Lung (tissue), 12 donors: Measurements from ENCODE around the gene CD200R1L. TPM values are rescaled to one million over a fixed set of nuclear protein-coding genes. Genes with fewer than 3 reads are reported as not detected.
A peak's percentile ranks its signal among the peaks of the same experiment; 100 is the strongest.

Experiments
- ATAC-seq: fragments of 200-7000 bp; cut with Tn5 transposase; one replicate; pipeline ENCODE4 v1.9.1; 2020; ENCODE audit warnings: moderate number of reproducible peaks; ENCODE audit not compliant: insufficient read depth, low FRiP score
- DNase-seq, 3 donors: peaks; one replicate each; pipeline ENCODE4 v3.0.0-alpha.2; 2013 to 2017
- H3K27ac ChIP-seq, 2 donors: one replicate each; pipeline ENCODE4 v1.5.1; 2013; ENCODE audit warnings: mild to moderate bottlenecking in 2 of 2, moderate library complexity in 2 of 2, control low read depth in 1 of 2, inconsistent platforms in 1 of 2, low read depth in 1 of 2, low read length in 1 of 2
- H3K27me3 ChIP-seq, 3 donors: one replicate each; pipeline ENCODE4 v1.5.1; 2013; ENCODE audit warnings: low read length in 2 of 3; ENCODE audit not compliant: control insufficient read depth in 3 of 3, insufficient read depth in 3 of 3
- H3K36me3 ChIP-seq, 4 donors: one replicate each; pipeline ENCODE4 v1.5.1; 2013; ENCODE audit warnings: low read length in 4 of 4, mild to moderate bottlenecking in 1 of 4, moderate library complexity in 1 of 4; ENCODE audit not compliant: control insufficient read depth in 4 of 4, insufficient read depth in 4 of 4
- H3K4me1 ChIP-seq, 5 donors: one replicate each; pipeline ENCODE4 v1.5.1; 2013; ENCODE audit warnings: low read length in 5 of 5, mild to moderate bottlenecking in 2 of 5, moderate library complexity in 1 of 5; ENCODE audit not compliant: control insufficient read depth in 5 of 5, insufficient read depth in 5 of 5
- H3K4me3 ChIP-seq: one replicate; pipeline ENCODE4 v1.5.1; 2013; ENCODE audit warnings: mild to moderate bottlenecking, control low read depth, moderate library complexity
- H3K9ac ChIP-seq, 2 donors: one replicate each; pipeline ENCODE4 v1.5.1; 2013; ENCODE audit warnings: low read length in 2 of 2, control low read depth in 1 of 2; ENCODE audit not compliant: insufficient read depth in 1 of 2
- H3K9me3 ChIP-seq, 4 donors: one replicate each; pipeline ENCODE4 v1.5.1; 2013; ENCODE audit warnings: low read length in 3 of 4, mild to moderate bottlenecking in 1 of 4, moderate library complexity in 1 of 4; ENCODE audit not compliant: control insufficient read depth in 4 of 4, insufficient read depth in 3 of 4
- CTCF ChIP-seq: IDR thresholded peaks from 2 replicates; pipeline ENCODE4 v1.5.1; 2012; ENCODE audit warnings: mild to moderate bottlenecking; ENCODE audit errors: control extremely low read depth, extremely low read depth
- WGBS, 2 donors: extraction: QIAGEN DNeasy Blood & Tissue Kit; methylation state at CpG; one replicate each; pipeline ENCODE4 v1.1.7; 2013; 5-methylcytosine and 5-hydroxymethylcytosine counted together
- polyA plus RNA-seq, 2 donors: library from polyadenylated mRNA; stranded (reverse); fragments of 200-250 nt; gene quantifications; one replicate each; pipeline ENCODE4 v1.2.1, GENCODE V29; 2013
- total RNA-seq, 2 donors: library from RNA; depleted of rRNA in 1 of 2; stranded (reverse); fragments of >200 nt in 1 of 2; gene quantifications; one replicate each; pipeline ENCODE4 v1.2.1, GENCODE V29; 2014 to 2021
- donor health status: control.
- donor health status: control.
- donor health status: Bipolar disorder and iron deficiency.
- donor health status: healthy.
- donor health status: DM: yes; HTN: yes; CAD: no.

CD200R1L gene
- total and polyA plus RNA-seq, 4 donors = not detected

GRCh38 chr3:112813016-112813415 is 33.6 kb downstream of the CD200R1L start:
- Histone ChIP-seq H3K4me3 (no peak overlapping the region), H3K27ac (peak overlapping the region in 1 of 2 donors; percentile 21), H3K27me3 (peaks cover 0 to 4% (median 0%) of the 10 kb centered on the region in 3 donors), H3K4me1 (peaks cover 0 to 25% (median 2%) of the 10 kb centered on the region in 5 donors), H3K36me3 (no peaks in the 10 kb centered on the region), H3K9me3 (no peaks in the 10 kb centered on the region), H3K9ac (no peak overlapping the region)
- 77 to 81% methylated on average over 2 of the region's 2 CpGs for WGBS, 2 donors
- no peak for TF ChIP-seq CTCF
- DNase-seq = no peak
- ATAC-seq = no peak

- no peak for DNase-seq
Observed at GRCh38 chr3:112811917-112812660, 34.6 kb downstream of the CD200R1L start.

GRCh38 chr3:112811131-112811884 is 35.4 kb downstream of the CD200R1L start:
- no peak overlapping the region for H3K9ac ChIP-seq
- no peaks in the 10 kb centered on the region for H3K9me3 ChIP-seq
- no peak overlapping the region for H3K4me3 ChIP-seq
- DNase-seq (peak; percentile 63 to 95 (median 90)), ATAC-seq (peak; percentile 28)
- H3K4me1 ChIP-seq = peaks cover 0 to 25% (median 2%) of the 10 kb centered on the region in 5 donors
- 43 to 47% methylated on average over 4 of the region's 4 CpGs for WGBS, 2 donors
- H3K36me3 ChIP-seq = no peaks in the 10 kb centered on the region
- peaks cover 0 to 4% (median 0%) of the 10 kb centered on the region in 3 donors for H3K27me3 ChIP-seq
- H3K27ac ChIP-seq = no peak overlapping the region
- no peak for TF ChIP-seq CTCF

More at GRCh38 chr3:112811917-112812660, 34.6 kb downstream of the CD200R1L start:
- Histone ChIP-seq H3K4me3 (no peak overlapping the region), H3K27me3 (peaks cover 0 to 4% (median 0%) of the 10 kb centered on the region in 3 donors), H3K27ac (peak overlapping the region in 1 of 2 donors; percentile 21), H3K9me3 (no peaks in the 10 kb centered on the region), H3K9ac (no peak overlapping the region), H3K4me1 (peaks cover 0 to 25% (median 2%) of the 10 kb centered on the region in 5 donors), H3K36me3 (no peaks in the 10 kb centered on the region)
- ATAC-seq = no peak
- 54 to 62% methylated on average over 8 of the region's 8 CpGs for WGBS, 2 donors
- no peak for TF ChIP-seq CTCF
